NCI-H69 (cell line): ENCODE data around the gene WDR6.
"Not testable (repeated sequence)": the region's sequence is repeated elsewhere in the genome, so short reads cannot be mapped to it uniquely, and the experiment has no call there.

ENCODE experiments used
- DNase-seq: peaks from one replicate; lab custom pipeline; 2025; lab: John Stamatoyannopoulos, UW

The WDR6 gene

DNA sequence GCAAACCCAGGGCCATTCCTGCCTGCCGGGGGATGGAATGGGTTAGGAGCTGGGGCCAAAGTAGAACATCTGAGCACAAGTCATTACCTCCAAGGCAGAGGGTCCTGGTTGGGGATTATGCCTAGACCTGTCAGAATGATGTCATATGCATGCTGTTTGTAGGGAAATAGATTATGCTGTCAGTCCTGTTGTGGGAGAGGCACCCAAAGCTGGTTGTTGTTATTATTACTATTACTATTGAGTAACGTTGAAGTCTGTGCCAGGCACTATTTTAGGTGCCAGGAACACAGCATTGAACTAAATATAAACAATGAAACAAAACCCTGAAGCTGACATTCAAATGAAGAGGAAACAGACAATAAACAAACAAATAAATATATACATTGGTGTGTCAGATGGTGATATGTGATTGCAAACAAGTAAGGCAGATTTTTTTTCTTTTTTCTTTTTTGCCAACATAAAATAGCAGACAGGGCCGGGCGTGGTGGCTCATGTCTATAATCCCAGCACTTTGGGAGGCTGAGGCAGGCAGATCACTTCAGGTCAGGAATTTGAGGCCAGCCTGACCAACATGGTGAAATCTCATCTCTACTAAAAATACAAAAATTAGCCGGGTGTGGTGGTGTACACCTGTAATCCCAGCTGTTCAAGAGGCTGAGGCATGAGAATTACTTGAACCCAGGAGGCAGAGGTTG is 15.2 kb upstream of the WDR6 start:
- no peak for DNase-seq

DNA sequence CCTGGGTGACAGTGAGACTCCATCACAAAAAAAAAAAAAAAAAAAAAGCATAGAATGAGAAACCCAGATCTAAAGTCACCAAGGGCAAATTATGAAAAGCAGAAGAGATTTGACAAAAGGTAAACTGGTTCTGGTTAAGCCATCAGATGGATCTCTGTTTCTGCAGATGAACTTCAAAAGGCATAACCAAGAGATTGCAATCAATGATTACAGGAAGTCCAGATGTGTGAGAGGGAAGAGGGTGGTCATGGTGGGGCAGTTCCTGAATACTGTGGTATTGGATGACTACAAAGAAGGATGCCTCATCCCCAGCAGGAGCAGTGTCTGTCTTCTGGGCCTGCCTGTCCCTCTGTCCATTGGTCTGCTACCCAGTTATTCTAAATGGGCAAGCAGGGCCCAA is 13.4 kb upstream of the WDR6 start:
- no peak for DNase-seq

DNA sequence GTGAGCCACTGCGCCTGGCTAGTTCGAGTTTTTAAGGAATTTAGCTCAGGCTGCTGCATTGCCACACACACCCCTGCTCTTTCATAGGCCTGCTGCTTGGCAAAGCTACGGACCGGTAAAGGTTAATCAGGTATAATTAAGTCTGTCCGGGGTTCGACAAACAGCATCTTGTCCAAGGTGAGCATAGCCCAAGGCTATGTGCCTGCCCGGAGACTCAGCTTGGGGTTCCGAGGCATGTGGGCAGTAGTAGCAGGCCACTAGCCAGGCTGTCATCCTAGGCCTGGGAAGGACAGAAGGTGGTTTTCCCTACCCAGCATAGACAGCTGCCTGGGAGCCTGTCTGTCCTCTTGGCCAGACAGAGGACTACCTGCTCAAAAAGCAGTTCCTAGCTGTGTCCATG is 10.6 kb upstream of the WDR6 start:
- DNase-seq = no peak

DNA sequence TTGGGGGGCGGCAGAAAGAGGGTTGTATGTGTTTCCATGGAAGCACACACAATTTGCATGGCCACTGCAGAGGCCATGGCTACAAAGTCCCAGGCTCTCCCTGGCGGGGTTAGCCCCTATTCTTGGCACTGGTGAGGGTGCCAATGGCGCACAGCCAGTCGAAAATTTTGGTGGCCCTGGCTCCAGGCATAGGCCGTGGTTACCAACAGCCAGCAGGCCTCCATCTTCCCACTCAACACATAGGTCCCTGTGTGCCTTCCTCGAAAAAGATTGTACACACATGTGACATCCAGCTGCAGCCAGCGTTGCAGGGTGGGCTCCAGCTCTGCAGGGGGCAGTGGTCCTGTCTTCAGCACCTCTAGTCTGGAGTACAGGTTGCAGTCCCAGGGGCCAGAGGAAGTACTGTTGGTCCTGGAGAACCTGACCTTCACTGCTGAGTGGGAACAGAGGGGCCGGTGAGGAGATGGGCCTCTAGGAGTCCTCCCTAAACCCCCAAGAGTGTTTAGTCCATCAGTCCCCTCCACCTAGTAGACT is 10.0 kb upstream of the WDR6 start:
- no peak for DNase-seq

DNA sequence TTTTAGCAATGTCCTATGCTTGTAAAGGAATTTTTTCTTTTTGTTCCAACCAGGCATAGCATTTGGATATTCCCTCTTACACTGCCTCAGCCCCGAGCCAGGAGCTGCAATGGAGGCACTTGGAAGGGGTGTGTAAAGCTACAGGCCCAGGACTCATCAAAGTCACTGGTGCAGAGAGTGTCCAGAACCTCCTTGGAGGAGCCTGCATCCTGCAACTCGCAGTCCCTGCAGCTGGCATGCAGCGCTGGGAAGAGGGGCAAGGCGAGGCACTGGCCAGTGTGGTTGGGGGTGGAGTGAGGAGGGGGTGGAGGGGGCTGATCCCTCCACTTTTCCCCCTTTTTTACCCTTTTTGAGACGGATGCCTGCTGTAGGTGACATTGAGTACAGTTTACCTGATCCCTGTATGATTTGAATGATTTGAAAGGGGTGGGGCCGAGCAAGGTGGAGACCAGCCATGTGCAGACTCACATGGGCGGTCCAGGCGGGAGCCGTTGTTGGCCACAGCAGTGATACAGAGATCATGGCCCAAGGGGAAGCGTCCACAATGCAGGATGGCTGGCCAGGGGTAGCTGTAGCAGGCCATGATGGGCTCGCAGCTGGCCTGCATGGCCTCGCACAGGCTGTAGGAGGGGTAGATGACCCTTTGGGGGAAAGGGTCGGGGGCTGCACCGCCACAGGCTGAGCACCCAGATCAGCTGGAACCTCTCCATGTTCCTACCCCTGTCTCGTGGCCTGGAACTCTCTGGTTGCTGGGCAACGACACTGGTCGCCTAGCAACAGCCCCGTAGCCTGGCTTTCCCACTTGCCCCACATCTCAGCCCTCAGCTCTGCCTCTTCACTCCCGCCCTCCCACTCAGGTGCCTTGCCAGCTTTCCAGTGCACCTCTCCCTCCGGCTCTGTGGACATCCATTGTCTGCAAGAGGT is 9.2 kb upstream of the WDR6 start:
- DNase-seq = peak; percentile 32

DNA sequence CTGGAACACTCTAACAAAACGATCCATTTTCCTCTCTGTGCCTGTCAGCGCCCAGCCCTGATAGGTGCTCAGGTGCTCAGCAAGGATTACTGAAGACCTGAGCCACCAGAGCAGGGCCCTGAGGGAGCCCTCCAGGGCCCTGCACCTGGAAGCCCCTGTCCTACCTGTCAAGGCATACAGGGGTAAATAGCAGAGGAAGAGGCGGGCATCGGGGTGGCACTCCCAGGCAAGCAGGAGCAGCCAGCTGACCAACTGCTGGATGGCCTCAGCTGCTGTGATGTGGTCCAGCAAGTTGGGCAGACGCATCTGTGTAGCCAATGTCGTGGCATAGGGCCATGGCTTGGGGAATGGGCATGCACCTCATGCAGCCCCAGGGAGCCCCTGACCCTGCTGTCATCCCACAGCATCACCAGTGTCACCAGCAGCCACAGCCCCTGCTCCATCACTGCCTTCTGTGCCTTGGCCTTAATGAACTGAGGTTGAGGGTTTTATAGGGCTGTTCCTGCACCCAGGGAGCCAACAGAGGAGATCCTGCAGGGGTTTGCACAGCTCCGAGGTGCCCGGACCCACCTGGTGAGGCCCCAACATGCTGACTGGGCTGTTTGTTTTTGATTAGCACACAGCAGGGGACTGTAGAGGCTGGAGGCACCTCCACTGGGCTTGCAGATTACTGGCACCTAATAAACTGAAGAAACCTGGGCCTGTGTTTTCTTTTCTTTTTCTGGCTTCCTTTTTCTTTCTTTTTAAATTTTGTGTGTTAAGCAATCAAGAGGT is 7.9 kb upstream of the WDR6 start:
- peak; percentile 59 for DNase-seq

DNA sequence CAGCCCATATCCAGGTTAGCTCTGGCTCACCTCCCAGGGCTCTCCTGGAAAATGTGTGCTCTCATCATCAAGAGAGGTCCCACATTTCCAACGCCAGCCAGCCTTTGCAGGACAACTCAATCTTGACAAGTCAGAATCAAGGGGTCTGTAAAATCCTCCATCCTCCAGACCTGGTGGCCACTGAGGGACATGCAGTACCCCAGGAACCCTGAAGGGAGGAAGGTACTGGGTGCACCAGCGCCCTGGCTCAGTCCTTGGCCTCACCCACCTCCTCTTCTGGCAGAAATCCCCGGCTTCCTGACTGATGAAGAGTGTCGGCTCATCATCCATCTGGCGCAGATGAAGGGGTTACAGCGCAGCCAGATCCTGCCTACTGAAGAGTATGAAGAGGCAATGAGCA is 6.0 kb upstream of the WDR6 start:
- no peak for DNase-seq

DNA sequence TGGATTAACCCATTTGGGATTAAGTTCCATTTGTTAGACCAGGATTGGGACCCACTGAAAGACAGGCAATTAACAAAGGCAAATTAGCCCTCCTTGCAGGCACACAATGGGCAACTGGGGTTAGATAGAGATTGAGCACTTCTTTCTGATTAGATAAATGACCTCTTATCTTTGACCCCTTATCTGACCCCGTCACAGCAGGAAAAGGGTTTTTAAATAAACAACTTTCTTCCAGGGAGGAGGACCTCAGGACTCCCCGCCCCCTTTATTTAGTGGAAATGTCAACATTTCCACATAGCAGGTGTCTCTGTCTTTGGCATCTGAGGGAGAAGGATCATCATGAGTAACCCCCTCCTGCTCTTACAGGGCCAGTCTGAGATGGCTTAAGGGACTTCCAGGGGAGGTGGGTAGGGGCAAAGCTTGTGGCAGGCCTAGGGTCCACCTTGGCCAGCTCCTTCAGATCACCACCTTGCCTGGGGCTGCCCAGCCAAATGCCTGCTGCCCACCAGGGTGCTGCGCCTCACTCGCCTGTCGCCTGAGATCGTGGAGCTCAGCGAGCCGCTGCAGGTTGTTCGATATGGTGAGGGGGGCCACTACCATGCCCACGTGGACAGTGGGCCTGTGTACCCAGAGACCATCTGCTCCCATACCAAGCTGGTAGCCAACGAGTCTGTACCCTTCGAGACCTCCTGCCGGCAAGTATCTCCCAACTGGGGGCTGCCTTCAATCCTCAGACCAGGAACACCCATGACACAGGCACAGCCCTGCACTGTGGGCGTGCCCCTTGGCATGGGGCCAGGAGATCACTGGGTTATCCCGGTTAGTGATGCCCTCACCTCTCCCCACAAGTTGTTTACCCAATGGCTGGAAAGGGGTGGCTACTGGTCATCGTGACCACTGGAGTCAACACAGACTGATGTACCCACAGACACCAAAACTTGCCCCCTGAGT is 2.6 kb upstream of the WDR6 start:
- DNase-seq = peak; percentile 10

DNA sequence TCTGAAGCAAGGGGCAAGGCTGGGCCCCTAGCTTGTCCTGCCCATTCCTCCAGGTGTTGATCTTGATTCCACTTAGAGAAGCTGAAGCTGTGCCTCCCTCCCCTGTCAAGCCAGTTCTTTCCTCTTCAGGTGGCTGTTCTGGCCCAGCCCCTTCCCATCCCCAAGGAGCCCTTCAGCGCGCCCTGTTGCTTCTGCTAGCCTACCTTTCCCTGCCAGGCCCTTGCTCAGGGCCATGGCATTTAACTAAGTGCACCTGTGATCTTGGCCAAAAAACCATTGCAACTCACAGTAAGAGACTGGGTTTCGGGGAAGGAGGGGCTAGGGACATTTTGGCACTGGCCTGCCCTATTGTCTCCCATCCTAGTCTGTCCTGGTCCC is 1.9 kb upstream of the WDR6 start:
- no peak for DNase-seq

DNA sequence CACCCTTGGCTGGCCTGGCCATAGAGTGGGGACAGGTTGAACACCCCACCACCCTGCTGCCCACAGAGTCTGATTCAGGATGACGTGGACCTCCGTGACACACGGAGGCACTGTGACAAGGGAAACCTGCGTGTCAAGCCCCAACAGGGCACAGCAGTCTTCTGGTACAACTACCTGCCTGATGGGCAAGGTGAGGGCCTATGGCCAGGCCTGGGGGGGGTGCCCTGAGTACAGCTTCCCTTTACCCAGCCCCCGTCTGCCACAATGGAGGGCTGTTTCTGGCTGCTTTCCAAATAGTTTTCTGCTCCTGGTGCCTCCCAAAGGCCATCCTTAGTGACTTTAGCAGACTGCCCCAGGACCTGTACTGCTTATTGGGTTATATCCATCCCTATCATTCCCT is 1.2 kb upstream of the WDR6 start:
- no peak for DNase-seq

DNA sequence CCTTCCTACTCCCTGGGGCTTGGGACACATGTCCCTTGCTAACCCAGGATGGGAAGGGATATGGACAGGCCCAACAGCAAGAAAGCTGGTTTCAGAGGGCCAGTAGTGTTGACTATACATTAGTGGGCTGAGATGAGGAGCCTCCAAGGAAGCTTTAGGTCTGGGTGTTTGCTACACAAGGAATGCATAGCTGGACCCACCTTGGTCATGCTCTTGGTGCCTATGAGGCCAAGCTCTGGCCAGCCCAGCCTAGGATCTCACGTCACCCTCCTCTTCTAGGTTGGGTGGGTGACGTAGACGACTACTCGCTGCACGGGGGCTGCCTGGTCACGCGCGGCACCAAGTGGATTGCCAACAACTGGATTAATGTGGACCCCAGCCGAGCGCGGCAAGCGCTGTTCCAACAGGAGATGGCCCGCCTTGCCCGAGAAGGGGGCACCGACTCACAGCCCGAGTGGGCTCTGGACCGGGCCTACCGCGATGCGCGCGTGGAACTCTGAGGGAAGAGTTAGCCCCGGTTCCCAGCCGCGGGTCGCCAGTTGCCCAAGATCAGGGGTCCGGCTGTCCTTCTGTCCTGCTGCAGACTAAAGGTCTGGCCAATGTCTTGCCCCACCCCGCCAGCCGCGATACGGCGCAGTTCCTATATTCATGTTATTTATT is 653 bp upstream of the WDR6 start:
- peak; percentile 38 for DNase-seq

DNA sequence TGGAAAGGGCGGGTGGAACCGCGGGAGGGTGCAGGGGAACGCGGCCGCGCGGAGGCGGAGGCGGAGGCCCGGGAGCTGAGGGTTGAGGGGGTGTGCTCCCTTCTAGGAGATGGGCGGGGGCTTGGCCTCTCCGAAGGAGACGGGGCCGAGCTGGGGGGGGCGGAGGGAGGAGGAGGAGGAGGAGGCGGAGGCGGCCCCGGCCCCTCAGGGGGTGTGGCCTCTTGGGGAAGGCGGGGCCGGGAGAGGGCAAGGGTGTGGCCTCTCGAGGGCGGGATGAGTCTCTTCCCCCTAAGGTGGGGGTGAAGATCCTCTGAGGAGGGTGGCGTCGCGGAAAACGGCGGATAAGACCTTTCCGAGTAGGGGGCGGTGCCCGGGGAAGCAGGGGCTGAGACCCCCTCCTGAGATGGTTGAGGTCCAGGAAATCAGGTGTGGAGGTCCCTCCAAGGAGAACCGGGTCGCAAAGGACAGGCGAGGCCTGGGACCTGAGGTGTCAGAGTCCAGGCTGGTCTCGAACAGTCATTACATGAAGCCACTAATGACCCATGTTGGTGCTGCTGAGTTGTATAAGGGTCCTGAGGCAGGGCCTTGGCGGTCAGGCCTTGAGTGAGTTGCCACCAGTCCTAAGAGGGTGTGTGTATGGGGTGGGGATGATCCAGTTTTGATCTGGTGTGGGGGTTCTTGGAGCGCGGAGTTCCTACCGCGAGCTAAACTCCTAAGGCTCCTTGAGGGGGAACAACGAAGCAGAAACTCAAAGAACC is 759 bp downstream of the WDR6 start:
- peak; percentile 92 for DNase-seq

DNA sequence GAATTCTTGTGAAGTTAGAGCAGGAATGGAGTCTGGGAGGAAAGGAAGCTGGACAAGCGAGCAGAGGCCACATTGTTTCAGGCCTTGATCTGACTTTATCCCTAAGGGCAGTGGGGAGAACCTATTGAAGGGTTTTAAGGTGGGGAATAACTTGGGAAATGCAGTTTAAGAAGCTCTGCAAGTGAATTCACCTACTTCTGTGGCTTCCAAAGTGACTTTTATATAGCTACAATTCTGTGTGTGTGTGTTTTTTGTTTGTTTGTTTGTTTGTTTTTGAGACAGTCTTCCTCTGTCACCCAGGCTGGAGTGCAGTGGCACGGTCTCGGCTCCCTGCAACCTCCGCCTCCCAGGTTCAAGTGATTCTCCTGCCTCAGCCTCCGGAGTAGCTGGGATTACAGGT is 1.4 kb downstream of the WDR6 start:
- not testable (repeated sequence) for DNase-seq

DNA sequence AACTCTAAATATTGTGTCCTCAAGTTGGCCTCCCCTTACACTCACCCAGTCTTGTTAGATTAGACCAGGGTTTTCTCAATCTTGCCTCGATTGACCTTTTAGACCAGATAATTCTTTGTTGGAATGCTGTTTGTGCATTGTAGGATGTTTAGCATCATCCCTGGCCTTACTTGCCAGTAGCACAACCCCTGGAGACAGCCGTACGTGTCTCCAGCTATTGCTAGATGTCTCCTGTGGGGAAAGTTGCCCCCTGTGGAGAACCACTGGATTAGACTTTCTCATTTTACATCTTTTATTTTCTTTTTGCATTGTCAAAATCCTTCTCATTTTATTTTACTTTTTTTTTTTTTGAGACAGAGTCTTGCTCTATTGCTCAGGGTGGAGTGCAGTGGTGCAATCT is 2.2 kb downstream of the WDR6 start:
- no peak for DNase-seq

DNA sequence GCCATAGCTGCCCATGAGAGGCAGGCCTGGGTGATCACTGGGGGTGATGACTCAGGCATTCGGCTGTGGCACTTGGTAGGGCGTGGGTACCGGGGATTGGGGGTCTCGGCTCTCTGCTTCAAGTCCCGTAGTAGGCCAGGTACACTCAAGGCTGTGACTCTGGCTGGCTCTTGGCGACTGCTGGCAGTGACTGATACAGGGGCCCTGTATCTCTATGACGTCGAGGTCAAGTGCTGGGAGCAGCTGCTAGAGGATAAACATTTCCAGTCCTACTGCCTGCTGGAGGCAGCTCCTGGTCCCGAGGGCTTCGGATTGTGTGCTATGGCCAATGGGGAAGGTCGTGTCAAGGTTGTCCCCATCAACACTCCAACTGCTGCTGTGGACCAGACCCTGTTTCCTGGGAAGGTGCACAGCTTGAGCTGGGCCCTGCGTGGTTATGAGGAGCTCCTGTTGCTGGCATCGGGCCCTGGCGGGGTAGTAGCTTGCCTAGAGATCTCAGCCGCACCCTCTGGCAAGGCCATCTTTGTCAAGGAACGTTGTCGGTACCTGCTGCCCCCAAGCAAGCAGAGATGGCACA is 5.3 kb downstream of the WDR6 start:
- no peak for DNase-seq

DNA sequence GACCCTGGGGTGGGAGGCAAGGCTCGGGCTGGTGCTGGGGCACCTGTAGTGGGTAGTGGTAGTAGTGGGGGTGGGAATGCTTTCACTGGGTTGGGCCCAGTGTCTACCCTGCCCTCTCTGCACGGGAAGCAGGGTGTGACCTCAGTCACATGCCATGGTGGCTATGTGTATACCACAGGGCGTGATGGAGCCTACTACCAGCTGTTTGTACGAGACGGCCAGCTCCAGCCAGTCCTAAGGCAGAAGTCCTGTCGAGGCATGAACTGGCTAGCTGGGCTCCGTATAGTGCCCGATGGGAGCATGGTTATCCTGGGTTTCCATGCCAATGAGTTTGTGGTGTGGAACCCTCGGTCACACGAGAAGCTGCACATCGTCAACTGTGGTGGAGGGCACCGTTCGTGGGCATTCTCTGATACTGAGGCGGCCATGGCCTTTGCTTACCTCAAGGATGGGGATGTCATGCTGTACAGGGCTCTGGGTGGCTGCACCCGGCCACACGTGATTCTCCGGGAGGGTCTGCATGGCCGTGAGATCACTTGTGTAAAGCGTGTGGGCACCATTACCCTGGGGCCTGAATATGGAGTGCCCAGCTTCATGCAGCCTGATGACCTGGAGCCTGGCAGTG is 6.0 kb downstream of the WDR6 start:
- DNase-seq = no peak

DNA sequence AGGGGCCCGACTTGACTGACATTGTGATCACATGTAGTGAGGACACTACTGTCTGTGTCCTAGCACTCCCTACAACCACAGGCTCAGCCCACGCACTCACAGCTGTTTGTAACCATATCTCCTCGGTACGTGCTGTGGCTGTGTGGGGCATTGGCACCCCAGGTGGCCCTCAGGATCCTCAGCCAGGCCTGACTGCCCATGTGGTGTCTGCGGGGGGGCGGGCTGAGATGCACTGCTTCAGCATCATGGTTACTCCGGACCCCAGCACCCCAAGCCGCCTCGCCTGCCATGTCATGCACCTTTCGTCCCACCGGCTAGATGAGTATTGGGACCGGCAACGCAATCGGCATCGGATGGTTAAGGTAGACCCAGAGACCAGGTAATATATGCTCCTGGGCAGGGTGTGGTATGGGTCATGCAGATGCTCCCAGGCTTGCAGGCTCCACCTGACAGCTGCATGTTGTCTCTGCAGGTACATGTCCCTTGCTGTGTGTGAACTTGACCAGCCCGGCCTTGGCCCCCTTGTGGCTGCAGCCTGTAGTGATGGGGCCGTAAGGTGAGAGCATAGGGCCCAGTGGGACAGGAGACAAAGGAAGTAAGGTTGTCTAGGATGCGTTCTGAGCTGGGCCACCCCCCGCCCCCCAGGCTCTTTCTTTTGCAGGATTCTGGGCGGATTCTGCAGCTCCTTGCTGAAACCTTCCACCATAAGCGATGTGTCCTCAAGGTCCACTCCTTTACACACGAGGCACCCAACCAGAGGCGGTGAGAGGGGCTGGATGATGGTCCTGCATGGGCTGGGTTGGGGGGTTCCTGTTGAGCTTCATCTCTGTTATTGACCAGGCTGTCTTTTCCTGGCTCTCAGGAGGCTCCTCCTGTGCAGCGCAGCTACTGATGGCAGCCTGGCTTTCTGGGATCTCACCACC is 6.8 kb downstream of the WDR6 start:
- DNase-seq = peak; percentile 36

DNA sequence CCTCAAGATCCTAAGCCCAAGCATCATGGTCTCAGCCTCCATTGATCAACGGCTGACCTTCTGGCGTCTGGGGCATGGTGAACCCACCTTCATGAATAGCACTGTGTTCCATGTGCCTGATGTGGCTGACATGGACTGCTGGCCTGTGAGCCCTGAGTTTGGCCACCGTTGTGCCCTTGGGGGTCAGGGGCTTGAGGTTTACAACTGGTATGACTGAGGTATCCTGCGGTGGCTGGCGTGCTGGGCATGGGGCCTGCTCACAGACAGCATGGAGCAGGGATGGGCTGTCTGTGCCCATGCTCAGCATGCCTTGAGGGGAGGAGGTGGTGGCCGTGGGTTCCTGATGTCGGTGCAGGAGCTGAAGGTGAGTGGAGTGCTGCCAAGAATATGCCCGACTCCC is 7.9 kb downstream of the WDR6 start:
- DNase-seq = no peak
